LoVo (cell line): ENCODE data around the gene SENP2.
"Not testable (repeated sequence)": the region's sequence is repeated elsewhere in the genome, so short reads cannot be mapped to it uniquely, and the experiment has no call there.

Source experiments
- DNase-seq: peaks from one replicate; pipeline ENCODE4 v3.0.0-alpha.2; 2016; ENCODE audit warnings: low spot score

The SENP2 gene

GRCh38 chr3:185585859-185586685 lies at the start of gene SENP2:
Gene SENP2 (plus strand): TSS chr3:185586295. CDS start chr3:185586414, 119 bp downstream.
- peak; percentile 98 for DNase-seq

- DNase-seq, result peak; percentile 95
Observed at GRCh38 chr3:185537369-185537970, 48.6 kb upstream of the SENP2 start.

GRCh38 chr3:185539934-185540333 lies 46.2 kb upstream of the SENP2 start:
- DNase-seq, result no peak

- DNase-seq, result no peak
Observed at GRCh38 chr3:185540695-185541094, 45.4 kb upstream of the SENP2 start.

- DNase-seq, result peak; percentile 85
Observed at GRCh38 chr3:185549122-185549521, 37.0 kb upstream of the SENP2 start.

- DNase-seq, result no peak
Observed at GRCh38 chr3:185549651-185550111, 36.4 kb upstream of the SENP2 start.

- DNase-seq, result peak; percentile 84
Observed at GRCh38 chr3:185552358-185552877, 33.7 kb upstream of the SENP2 start, which contains the start of gene LIPH. Gene LIPH (minus strand): TSS chr3:185552588. CDS start chr3:185552471, 117 bp downstream.

GRCh38 chr3:185555101-185555501 lies 31.0 kb upstream of the SENP2 start:
- no peak for DNase-seq

GRCh38 chr3:185555860-185556347 lies 30.2 kb upstream of the SENP2 start:
- DNase-seq, result no peak

- DNase-seq, result not testable (repeated sequence)
Observed at GRCh38 chr3:185556640-185557039, 29.5 kb upstream of the SENP2 start.

- DNase-seq, result peak; percentile 90
Observed at GRCh38 chr3:185558395-185558794, 27.7 kb upstream of the SENP2 start.

GRCh38 chr3:185559706-185560090 lies 26.4 kb upstream of the SENP2 start:
- DNase-seq, result no peak

- no peak for DNase-seq
Observed at GRCh38 chr3:185560676-185561075, 25.4 kb upstream of the SENP2 start.

- no peak for DNase-seq
Observed at GRCh38 chr3:185561374-185561943, 24.6 kb upstream of the SENP2 start.

GRCh38 chr3:185561958-185562357 lies 24.1 kb upstream of the SENP2 start:
- DNase-seq, result no peak

- no peak for DNase-seq
Observed at GRCh38 chr3:185572183-185572582, 13.9 kb upstream of the SENP2 start.

GRCh38 chr3:185575108-185575869 lies 10.8 kb upstream of the SENP2 start:
- DNase-seq, result peak; percentile 78

GRCh38 chr3:185582236-185582635 lies 3.9 kb upstream of the SENP2 start:
- no peak for DNase-seq

GRCh38 chr3:185582871-185583270 lies 3.2 kb upstream of the SENP2 start:
- no peak for DNase-seq

GRCh38 chr3:185583925-185584324 lies 2.2 kb upstream of the SENP2 start:
- no peak for DNase-seq

- no peak for DNase-seq
Observed at GRCh38 chr3:185584686-185585085, 1.4 kb upstream of the SENP2 start.

- no peak for DNase-seq
Observed at GRCh38 chr3:185585518-185585858, 607 bp upstream of the SENP2 start.
